CD4-positive, alpha-beta T cell treated with Interleukin-1 beta for 1 hour (primary cell): ENCODE measurements around the gene PRKCH.

Experiments
- DNase-seq, 2 donors: peaks; one replicate each; pipeline ENCODE4 v3.0.0-alpha.2; 2020 to 2022

The PRKCH gene

GRCh38 chr14:61573321-61573720, 251.9 kb downstream of the PRKCH start:
- no peak for DNase-seq

DNA sequence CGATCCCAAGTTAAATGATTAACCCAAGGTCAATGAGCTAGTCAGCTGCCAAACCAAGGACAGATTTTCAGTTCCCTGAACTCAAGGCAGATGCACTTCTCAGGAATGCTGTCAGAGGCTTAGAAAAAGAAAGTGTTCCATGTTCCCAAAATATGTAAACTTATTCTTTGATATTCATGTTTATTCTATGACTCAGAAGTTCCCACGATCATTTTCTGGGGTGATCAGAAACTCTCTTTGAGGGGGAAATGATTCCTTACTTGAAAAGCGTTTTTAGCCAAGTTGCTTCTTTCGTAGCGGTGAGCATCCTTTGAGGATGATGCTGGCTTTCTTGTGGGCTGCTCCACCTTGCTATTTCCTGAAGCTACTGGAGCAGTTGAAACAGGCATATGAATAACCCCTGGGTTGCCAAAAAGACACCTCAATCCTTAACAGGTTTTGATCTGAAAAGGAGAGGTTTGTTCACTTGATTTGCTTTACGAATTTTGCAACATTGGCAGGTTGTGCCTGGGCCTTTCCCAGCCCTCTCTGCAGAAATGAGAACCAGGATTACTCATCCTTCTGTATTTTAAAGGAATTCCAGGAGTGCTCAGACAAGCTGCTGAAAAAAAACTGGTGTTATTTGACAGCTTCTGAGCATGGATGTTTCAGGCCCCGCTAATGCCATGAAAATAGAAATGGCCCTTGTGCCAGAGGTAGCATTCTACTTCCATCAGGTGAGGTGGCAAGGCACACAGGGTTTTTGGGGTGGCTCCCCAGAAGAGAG, 252.6 kb downstream of the PRKCH start:
- DNase-seq: no peak

DNA sequence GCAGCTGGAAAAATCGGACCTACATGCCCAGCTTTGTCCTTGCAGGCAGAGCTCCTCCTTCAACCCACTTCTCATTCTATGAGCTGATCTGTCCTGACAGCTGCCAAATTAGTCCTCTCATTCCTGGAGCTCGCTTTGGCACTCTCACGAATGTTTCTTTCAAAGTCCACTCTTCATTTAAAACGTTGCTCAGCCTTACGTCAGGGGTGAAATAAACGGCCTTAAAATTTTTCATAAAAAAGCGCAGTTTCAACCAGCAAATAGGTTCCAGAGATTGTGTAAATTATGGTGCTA, 253.1 kb downstream of the PRKCH start:
- no peak for DNase-seq

- DNase-seq: no peak
Measured at GRCh38 chr14:61575126-61575525, 253.7 kb downstream of the PRKCH start.

DNA sequence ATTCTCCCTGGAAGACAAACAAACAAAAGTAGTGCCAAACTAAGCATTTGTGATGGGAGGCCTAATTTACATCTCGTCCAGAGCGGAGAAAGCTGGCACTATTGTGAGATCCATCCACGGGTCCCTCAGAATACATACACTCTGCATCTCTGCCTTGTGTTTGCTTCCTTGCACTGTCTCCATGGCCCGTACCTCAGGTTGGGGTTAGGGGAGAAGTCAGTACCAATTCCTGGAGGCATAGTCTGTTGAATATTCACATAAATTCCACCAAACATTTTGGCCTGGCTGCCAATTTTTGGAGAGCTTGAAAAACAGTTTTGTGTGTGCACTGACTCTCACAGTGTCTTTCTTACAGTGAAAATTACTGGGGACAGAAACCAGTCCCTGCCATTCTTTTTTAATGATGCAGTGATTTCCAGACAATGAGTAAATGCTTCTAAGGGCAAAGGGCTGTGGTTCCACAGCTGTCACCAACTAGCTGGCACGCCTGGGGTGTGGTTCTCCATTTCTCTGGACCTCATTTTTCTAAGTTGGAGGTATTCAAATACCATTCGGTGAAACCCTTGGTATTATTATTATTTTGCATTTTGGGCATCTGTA, 254.3 kb downstream of the PRKCH start:
- DNase-seq: no peak

- no peak for DNase-seq
Measured at GRCh38 chr14:61577506-61577931, 256.1 kb downstream of the PRKCH start.

GRCh38 chr14:61578745-61579144, 257.4 kb downstream of the PRKCH start:
- DNase-seq: no peak

DNA sequence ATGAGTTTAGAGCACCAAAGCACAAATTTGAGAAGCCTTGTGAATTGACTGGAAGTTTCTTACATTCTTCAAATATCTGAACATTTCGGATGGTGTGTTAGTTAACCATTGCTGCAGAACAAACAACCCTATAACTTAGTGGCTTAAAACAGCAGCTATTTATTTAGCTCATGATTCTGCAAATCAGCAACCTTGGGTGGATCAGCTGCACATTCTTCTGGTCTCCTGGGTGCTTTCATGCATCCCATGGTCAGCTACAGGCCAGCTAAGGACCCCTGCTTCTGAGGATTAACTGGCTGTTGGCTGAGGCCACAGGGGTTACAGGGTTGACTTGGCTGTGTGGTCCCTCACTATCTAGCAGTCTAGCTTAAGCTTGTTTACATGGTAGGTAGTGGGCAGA, 260.0 kb downstream of the PRKCH start:
- DNase-seq: no peak

- no peak for DNase-seq
Measured at GRCh38 chr14:61581955-61582615, 260.7 kb downstream of the PRKCH start.

GRCh38 chr14:61582815-61583214, 261.4 kb downstream of the PRKCH start:
- DNase-seq: no peak

DNA sequence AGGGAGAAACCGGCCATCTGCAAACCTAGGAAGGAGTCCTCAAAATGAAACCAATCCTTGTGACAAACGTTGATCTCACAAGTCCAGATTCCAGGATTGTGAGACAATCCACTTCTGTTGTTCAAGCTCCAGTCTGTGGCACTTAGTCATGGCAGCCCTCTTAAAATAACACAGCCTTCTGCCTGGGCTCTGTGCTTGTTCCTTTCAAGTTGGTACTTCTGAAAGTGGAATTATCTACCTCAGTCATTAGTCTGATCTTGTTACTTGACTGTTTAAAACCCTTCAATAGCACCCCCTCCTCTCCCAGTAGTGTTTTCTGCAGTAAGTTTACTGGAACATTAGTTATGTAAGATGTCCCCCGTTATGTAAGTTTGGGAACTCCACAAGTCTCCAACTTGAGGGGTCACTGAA, 263.0 kb downstream of the PRKCH start:
- DNase-seq: no peak

DNA sequence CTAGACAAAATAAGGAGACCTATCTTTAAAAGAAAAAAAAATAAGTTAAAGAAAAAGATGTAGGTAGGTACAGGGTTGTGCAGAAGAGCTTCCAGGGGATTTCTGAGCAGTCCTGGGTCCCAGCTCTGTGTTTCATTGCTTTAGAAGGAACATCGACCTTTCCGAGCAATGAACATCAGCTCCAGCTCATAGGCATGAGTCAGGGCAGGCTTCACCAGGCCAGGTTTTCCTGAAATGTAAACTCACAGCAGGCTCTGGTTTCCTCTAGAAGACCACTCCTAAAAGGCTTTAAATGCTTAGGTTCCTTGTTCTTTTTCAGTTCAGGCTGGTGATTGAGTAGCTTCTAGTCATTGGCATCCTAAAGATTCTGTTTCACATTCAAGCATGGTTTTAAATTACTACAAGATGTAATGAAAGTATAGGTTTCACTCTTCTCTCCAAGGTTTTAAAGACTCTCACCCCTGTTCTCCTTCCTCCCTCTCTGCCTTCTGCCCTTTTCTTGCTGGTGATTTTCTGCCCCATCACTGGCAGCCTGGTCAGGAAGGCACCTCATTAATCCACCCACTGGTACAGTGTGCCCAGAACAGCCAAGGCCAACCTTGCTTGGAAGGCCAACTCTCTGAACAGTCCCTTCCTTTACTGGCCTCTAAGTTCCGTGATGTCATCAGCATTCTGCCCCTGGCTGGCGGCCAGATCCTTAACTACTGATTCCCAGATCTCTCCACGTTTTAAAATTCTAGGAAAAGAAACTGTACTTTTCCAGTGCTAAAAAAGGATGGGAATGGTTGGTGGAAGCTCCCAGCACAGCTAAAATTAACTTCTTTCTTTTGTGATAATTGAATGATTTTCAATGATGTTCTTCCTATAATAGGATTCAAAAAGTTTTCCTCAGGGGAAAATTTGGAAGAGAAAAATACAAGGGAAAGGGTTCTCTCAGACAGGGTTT, 264.5 kb downstream of the PRKCH start:
- no peak for DNase-seq

- DNase-seq: no peak
Measured at GRCh38 chr14:61586544-61587055, 265.2 kb downstream of the PRKCH start.

- DNase-seq: no peak
Measured at GRCh38 chr14:61587081-61587713, 265.8 kb downstream of the PRKCH start.

DNA sequence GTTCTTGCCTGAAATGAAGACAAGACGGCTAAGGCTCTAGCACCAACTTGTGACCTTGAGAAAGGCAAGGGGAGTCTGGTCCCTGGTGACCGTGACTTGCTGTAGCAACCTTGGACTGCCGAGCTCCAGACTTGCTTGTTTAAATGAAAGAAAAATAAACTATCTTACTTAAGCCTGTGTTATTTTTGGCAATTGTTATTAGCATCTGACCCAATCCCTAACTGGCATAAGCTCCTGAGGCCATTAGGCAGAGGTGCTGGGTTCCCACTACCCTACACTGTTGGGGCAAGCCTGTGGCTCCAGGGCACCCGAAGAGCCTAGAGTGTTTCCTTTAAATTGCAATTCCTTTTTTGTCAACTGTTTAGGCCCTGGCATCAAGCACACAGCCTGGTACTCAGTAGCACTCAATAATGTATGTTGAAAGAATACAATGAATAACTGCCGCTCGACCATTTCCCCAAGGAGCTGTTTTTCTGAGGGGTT, 267.1 kb downstream of the PRKCH start:
- no peak for DNase-seq

GRCh38 chr14:61589691-61590581, 268.6 kb downstream of the PRKCH start:
- no peak for DNase-seq

DNA sequence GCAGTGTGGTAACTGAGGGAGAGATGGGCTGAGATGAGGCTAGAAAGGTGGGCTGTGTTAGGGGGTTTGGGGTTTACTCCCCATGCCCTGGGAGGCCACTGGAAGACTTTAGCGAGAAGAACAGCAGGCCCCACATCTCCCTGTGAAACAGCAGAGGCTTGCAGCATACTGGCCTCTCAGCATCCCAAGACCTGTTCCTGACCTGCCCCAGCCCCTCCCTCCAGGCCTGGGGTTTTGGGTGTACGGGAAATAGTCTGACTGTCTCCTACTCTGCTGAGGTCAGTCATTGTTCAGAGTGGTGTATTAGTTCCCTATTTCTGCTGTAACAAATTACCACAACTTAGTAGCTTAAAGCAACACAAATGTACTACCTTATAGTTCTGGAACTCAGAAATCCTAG, 270.5 kb downstream of the PRKCH start:
- peak in 1 of 2 donors; percentile 46 for DNase-seq

GRCh38 chr14:61593330-61593729, 272.0 kb downstream of the PRKCH start:
- no peak for DNase-seq

DNA sequence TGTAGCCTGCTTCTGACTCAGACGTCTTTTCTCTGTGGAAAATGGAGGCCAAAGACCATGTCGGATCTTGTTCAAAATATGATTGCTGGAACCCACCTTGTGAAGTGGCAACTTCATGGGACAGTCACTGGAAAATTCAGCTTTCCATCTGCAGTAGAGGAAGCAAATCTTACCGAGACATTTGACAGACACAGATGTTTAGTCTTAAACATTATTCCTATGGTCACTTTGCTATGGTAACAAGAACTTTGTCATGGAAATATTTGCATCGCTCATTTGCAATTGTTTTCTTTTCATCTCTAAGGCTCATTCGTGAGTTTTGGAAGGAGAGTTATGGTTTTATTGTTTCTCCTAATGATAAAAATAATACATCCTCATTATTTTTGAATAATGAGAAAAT, 275.6 kb downstream of the PRKCH start:
- DNase-seq: no peak

DNA sequence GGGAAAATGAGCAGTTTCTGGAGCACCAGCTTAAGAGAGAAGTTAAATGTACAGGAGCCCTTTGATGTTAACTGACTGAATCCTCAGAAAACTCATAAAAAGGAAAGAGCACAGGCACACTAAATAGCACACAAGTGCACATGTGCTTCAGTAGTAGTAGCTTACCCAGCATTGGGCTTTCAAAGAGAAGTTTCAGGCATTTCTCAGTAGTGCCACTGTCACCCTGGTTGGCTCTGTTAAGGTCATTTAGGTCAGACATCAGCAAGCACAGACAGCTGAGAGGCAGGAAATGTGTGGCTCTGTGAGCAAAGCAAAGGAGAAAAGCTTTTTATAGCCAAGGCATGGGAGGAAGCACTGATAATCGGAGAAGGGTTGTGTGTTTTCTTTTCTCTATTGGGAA, 277.6 kb downstream of the PRKCH start:
- DNase-seq: no peak

DNA sequence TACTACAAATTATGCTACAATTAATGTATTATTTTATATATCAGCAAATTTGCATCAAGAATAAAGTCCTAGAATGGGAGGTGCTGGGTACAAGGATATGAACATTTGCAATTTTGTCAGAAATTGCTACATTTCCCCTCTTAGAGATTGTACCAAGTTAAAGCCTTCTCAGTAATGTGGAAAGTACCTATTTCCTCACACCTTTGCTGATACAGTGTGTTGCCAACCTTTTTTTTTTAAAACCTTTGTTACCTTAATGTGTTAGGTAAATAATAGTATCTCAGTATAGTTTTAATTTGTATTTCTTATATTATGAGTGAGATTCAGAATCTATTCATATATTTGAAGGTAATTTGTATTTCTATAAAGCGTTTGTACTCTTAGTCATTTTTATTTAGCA, 278.6 kb downstream of the PRKCH start:
- DNase-seq: no peak
